Transverse colon (tissue), 4 donors: ENCODE data around the gene ZNF488. TPM values are rescaled to one million over a fixed set of nuclear protein-coding genes. Genes with fewer than 3 reads are reported as not detected.

Experiments used
- DNase-seq: peaks from one replicate; pipeline ENCODE4 v3.0.0-alpha.2; 2019
- H3K27ac ChIP-seq, 4 donors: fragments of 200-600 bp; sonication (generic); 2 replicates each; pipeline ENCODE4 v1.5.1; 2016 to 2018; ENCODE audit warnings: inconsistent platforms in 4 of 4
- H3K27me3 ChIP-seq: fragments of 200-600 bp; sonication (generic); 2 replicates; pipeline ENCODE4 v1.5.1; 2017; ENCODE audit warnings: inconsistent platforms
- H3K36me3 ChIP-seq, 4 donors: fragments of 200-600 bp; sonication (generic); 2 replicates each; pipeline ENCODE4 v1.5.1; 2017 to 2019; ENCODE audit warnings: inconsistent platforms in 4 of 4
- H3K4me1 ChIP-seq, 4 donors: fragments of 200-600 bp; sonication (generic); 2 replicates each; pipeline ENCODE4 v1.5.1; 2017 to 2020; ENCODE audit warnings: inconsistent platforms in 4 of 4
- H3K4me3 ChIP-seq, 4 donors: fragments of 200-600 bp; sonication (generic); 1 replicate in 1 of 4; 2 replicates in 3 of 4; pipeline versions ENCODE4 v1.5.1 to v1.6.1; 2017 to 2019; ENCODE audit warnings: inconsistent platforms in 4 of 4
- H3K9me3 ChIP-seq, 2 donors: fragments of 200-600 bp; sonication (generic); 2 replicates each; pipeline ENCODE4 v1.5.1; 2017 to 2019; ENCODE audit warnings: inconsistent platforms in 2 of 2
- CTCF ChIP-seq, 5 experiments: fragments of 200-600 bp in 3 of 5; fragments of 450-650 bp in 2 of 5; sonication (generic) in 3 of 5; IDR thresholded peaks; 1 replicate in 2 of 5; 2 replicates in 3 of 5; pipeline ENCODE4 v1.5.1; 2016 to 2017; ENCODE audit warnings: antibody characterized with exemption in 5 of 5, inconsistent platforms in 3 of 5, mild to moderate bottlenecking in 2 of 5, moderate library complexity in 1 of 5
- EP300 ChIP-seq: sonication (generic); formaldehyde crosslinking; IDR thresholded peaks from one replicate; pipeline ENCODE4 v1.6.1; 2017; ENCODE audit warnings: antibody characterized with exemption, low read depth
- POLR2A ChIP-seq: fragments of 450-650 bp; IDR thresholded peaks from one replicate; pipeline ENCODE4 v1.6.1; 2016; ENCODE audit warnings: antibody characterized with exemption, mild to moderate bottlenecking, moderate library complexity
- POLR2AphosphoS5 ChIP-seq, 3 donors: sonication (generic); formaldehyde crosslinking; IDR thresholded peaks; one replicate each; pipeline ENCODE4 v1.6.1; 2016; ENCODE audit warnings: antibody characterized with exemption in 3 of 3
- WGBS, 2 donors: methylation state at CpG; one replicate each; pipeline ENCODE4 v1.1.5; 2018; ENCODE audit warnings: low coverage in 1 of 2; 5-methylcytosine and 5-hydroxymethylcytosine counted together
- in situ Hi-C, 4 donors: fragments of 200-750 bp; cut with MboI; loops; one replicate each; pipeline versions ENCODE4 v1.15.0 to v1.15.1; 2017; ENCODE audit warnings: low sequenced_read_pairs in 3 of 4, low pct_ligation_motif_present in 1 of 4, low pct_unique_long_range_greater_than_20kb in 1 of 4
- intact Hi-C: fragments of 100-400 bp; cut with DNase I; formaldehyde crosslinking; loops from one replicate; pipeline ENCODE4 v1.15.1; 2023; ENCODE audit warnings: low total_unique reads
- total RNA-seq, 4 donors: library from RNA; depleted of rRNA; stranded (reverse); fragments of >200 nt; gene quantifications; one replicate each; pipeline ENCODE4 v1.1.0, GENCODE V29; 2016

The ZNF488 gene
- total RNA-seq, 4 donors from 2014 or later = 0.41 to 0.80 TPM; not detected in 2

- 91% methylated on average over 10 of the region's 10 CpGs; no CpG with 5 or more reads in 1 of the 2 donors for WGBS, 2 donors
- H3K9me3 ChIP-seq = no peaks in the 10 kb centered on the region
- no peak overlapping the region for H3K4me3 ChIP-seq
- intact Hi-C loops = no loop called here
- no peak for DNase-seq
- TF ChIP-seq EP300 (no peak), CTCF (IDR thresholded peaks at IDR 0.05) (no peak), POLR2A (no peak), POLR2AphosphoS5 (IDR thresholded peaks at IDR 0.05) (no peak)
- in situ Hi-C loops = no loop called here
- peaks cover 0 to 8% (median 0%) of the 10 kb centered on the region in 4 donors for H3K4me1 ChIP-seq
- H3K27me3 ChIP-seq = no peaks in the 10 kb centered on the region
- no peaks in the 10 kb centered on the region for H3K36me3 ChIP-seq
- no peak overlapping the region for H3K27ac ChIP-seq
These were observed 18.0 kb upstream of the ZNF488 start for GRCh38 chr10:47401874-47402640.

- 94% methylated on average over 4 of the region's 4 CpGs; no CpG with 5 or more reads in 1 of the 2 donors for WGBS, 2 donors
- in situ Hi-C loops = no loop called here
- no peak for DNase-seq
- H3K4me1 ChIP-seq = peaks cover 0 to 8% (median 0%) of the 10 kb centered on the region in 4 donors
- no peak for TF ChIP-seq POLR2AphosphoS5 (IDR thresholded peaks at IDR 0.05)
- TF ChIP-seq EP300 = no peak
- TF ChIP-seq CTCF (IDR thresholded peaks at IDR 0.05) = no peak
- TF ChIP-seq POLR2A = no peak
- no peaks in the 10 kb centered on the region for H3K36me3 ChIP-seq
- H3K9me3 ChIP-seq = no peaks in the 10 kb centered on the region
- no peak overlapping the region for H3K27ac ChIP-seq
- H3K27me3 ChIP-seq = no peaks in the 10 kb centered on the region
- H3K4me3 ChIP-seq = no peak overlapping the region
- intact Hi-C loops = no loop called here
These were observed 17.1 kb upstream of the ZNF488 start for GRCh38 chr10:47401210-47401609.

- WGBS, 2 donors = 83 to 96% methylated on average over 2 to 3 of the region's 3 CpGs
- TF ChIP-seq EP300 (no peak), POLR2AphosphoS5 (IDR thresholded peaks at IDR 0.05) (no peak), POLR2A (no peak), CTCF (IDR thresholded peaks at IDR 0.05) (no peak)
- Histone ChIP-seq H3K27ac (no peak overlapping the region), H3K4me1 (peaks cover 0 to 8% (median 0%) of the 10 kb centered on the region in 4 donors), H3K36me3 (no peaks in the 10 kb centered on the region), H3K4me3 (no peak overlapping the region), H3K9me3 (no peaks in the 10 kb centered on the region), H3K27me3 (no peaks in the 10 kb centered on the region)
- DNase-seq = no peak
- intact Hi-C loops = no loop called here
- in situ Hi-C loops = no loop called here
These were observed 16.7 kb upstream of the ZNF488 start for GRCh38 chr10:47400786-47401185.

GRCh38 chr10:47400251-47400650, 16.2 kb upstream of the ZNF488 start:
- WGBS, 2 donors = 95 to 100% methylated on average over 2 of the region's 2 CpGs
- in situ Hi-C loops = no loop called here
- Histone ChIP-seq H3K4me1 (peaks cover 0 to 8% (median 0%) of the 10 kb centered on the region in 4 donors), H3K9me3 (no peaks in the 10 kb centered on the region), H3K27ac (no peak overlapping the region), H3K27me3 (peaks cover 5% of the 10 kb centered on the region), H3K4me3 (no peak overlapping the region), H3K36me3 (no peaks in the 10 kb centered on the region)
- no peak for DNase-seq
- TF ChIP-seq POLR2AphosphoS5 (IDR thresholded peaks at IDR 0.05) = no peak
- TF ChIP-seq CTCF (IDR thresholded peaks at IDR 0.05) = no peak
- no peak for TF ChIP-seq POLR2A
- TF ChIP-seq EP300 = no peak
- intact Hi-C loops = no loop called here
